ENCODE measurements around the gene XBP1.

Gene XBP1

GRCh38 chr22:28802595-28803123 lies 2.3 kb upstream of the XBP1 start:
- DNase-seq (ENCODE audit: low read depth) = peak; percentile 57
- peak overlapping the region; percentile 91 for H3K4me3 ChIP-seq (ENCODE audit: low read depth, low read length)
- TF ChIP-seq POLR2A (IDR thresholded peaks at IDR 0.05; ENCODE audit: extremely low read depth, insufficient read length) (no peak), MAX (IDR thresholded peaks at IDR 0.05; ENCODE audit: low read depth, low read length) (no peak), CTCF (IDR thresholded peaks at IDR 0.05; ENCODE audit: low read depth, low read length) (no peak), MYC (IDR thresholded peaks at IDR 0.05; ENCODE audit: low read depth, low read length) (no peak)

GRCh38 chr22:28801845-28802594 lies 1.7 kb upstream of the XBP1 start:
- DNase-seq (ENCODE audit: low read depth) = peak; percentile 87
- H3K4me3 ChIP-seq (ENCODE audit: low read depth, low read length) = peak overlapping the region; percentile 91
- TF ChIP-seq CTCF (IDR thresholded peaks at IDR 0.05; ENCODE audit: low read depth, low read length) (no peak), POLR2A (IDR thresholded peaks at IDR 0.05; ENCODE audit: extremely low read depth, insufficient read length) (peak; percentile 17), MAX (IDR thresholded peaks at IDR 0.05; ENCODE audit: low read depth, low read length) (peak; percentile 93), MYC (IDR thresholded peaks at IDR 0.05; ENCODE audit: low read depth, low read length) (peak; percentile 92)

- TF ChIP-seq MYC (IDR thresholded peaks at IDR 0.05; ENCODE audit: low read depth, low read length) = 0 out of 2 replicates have a peak, but pooled peaks have one; percentile 11
- no peak for TF ChIP-seq MAX (IDR thresholded peaks at IDR 0.05; ENCODE audit: low read depth, low read length)
- H3K4me3 ChIP-seq (ENCODE audit: low read depth, low read length) = peak overlapping the region; percentile 100
- DNase-seq (ENCODE audit: low read depth) = peak; percentile 52
Measured at GRCh38 chr22:28799606-28800307, 612 bp downstream of the XBP1 start.

- TF ChIP-seq POLR2A (IDR thresholded peaks at IDR 0.05; ENCODE audit: extremely low read depth, insufficient read length) (no peak), CTCF (IDR thresholded peaks at IDR 0.05; ENCODE audit: low read depth, low read length) (no peak), MYC (IDR thresholded peaks at IDR 0.05; ENCODE audit: low read depth, low read length) (no peak), MAX (IDR thresholded peaks at IDR 0.05; ENCODE audit: low read depth, low read length) (no peak)
- peak; percentile 83 for DNase-seq (ENCODE audit: low read depth)
- peak overlapping the region; percentile 100 for H3K4me3 ChIP-seq (ENCODE audit: low read depth, low read length)
Measured at GRCh38 chr22:28798810-28799605, 1.4 kb downstream of the XBP1 start.

- H3K4me3 ChIP-seq (ENCODE audit: low read depth, low read length) = peak overlapping the region; percentile 100
- TF ChIP-seq CTCF (IDR thresholded peaks at IDR 0.05; ENCODE audit: low read depth, low read length) (no peak), MAX (IDR thresholded peaks at IDR 0.05; ENCODE audit: low read depth, low read length) (no peak), POLR2A (IDR thresholded peaks at IDR 0.05; ENCODE audit: extremely low read depth, insufficient read length) (no peak), MYC (IDR thresholded peaks at IDR 0.05; ENCODE audit: low read depth, low read length) (no peak)
- DNase-seq (ENCODE audit: low read depth) = no peak
Measured at GRCh38 chr22:28795932-28796856, 4.2 kb downstream of the XBP1 start.

Measured in NB4 (cell line).